ENCODE measurements around the gene GSK3B.

DNA sequence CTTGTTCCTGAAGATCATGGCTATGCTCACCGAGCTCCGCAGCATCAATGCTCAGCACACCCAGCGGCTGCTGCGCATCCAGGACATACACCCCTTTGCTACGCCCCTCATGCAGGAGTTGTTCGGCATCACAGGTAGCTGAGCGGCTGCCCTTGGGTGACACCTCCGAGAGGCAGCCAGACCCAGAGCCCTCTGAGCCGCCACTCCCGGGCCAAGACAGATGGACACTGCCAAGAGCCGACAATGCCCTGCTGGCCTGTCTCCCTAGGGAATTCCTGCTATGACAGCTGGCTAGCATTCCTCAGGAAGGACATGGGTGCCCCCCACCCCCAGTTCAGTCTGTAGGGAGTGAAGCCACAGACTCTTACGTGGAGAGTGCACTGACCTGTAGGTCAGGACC, 277.2 kb downstream of the GSK3B start:
- TF ChIP-seq EZH2 (IDR thresholded peaks at IDR 0.05; ENCODE audit: borderline replicate concordance, low read length), result no peak
- TF ChIP-seq, protein P1, sequence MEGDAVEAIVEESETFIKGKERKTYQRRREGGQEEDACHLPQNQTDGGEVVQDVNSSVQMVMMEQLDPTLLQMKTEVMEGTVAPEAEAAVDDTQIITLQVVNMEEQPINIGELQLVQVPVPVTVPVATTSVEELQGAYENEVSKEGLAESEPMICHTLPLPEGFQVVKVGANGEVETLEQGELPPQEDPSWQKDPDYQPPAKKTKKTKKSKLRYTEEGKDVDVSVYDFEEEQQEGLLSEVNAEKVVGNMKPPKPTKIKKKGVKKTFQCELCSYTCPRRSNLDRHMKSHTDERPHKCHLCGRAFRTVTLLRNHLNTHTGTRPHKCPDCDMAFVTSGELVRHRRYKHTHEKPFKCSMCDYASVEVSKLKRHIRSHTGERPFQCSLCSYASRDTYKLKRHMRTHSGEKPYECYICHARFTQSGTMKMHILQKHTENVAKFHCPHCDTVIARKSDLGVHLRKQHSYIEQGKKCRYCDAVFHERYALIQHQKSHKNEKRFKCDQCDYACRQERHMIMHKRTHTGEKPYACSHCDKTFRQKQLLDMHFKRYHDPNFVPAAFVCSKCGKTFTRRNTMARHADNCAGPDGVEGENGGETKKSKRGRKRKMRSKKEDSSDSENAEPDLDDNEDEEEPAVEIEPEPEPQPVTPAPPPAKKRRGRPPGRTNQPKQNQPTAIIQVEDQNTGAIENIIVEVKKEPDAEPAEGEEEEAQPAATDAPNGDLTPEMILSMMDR (conservative IDR thresholded peaks at IDR 0.05 in 1 of 2, IDR thresholded peaks at IDR 0.05 in 1 of 2; ENCODE audit: extremely low read depth in 1 of 2, insufficient read depth in 1 of 2, low read depth in 1 of 2, low read length in 2 of 2), result no peak

All from mammary epithelial cell (primary cell).